GM12878 (cell line): Measurements from ENCODE around the gene RPS6KL1. TPM values are rescaled to one million over a fixed set of nuclear protein-coding genes. Genes with fewer than 3 reads are reported as not detected.

Experiments
- ATAC-seq: fragments of 200-7000 bp; cut with Tn5 transposase; 3 replicates; pipeline ENCODE4 v1.9.1; 2020; ENCODE audit warnings: mild to moderate bottlenecking, moderate library complexity
- BruUV-seq: library from RNA; stranded (reverse); fragments of 400-500 nt; replicated peaks from 2 replicates; lab custom pipeline; 2021; lab: Mats Ljungman, UMichigan
- CTCF ChIA-PET: fragments of 300-600 bp; sonication (Branson Sonifier 250); formaldehyde crosslinking; extraction: SDS; loops from one replicate; lab custom pipeline; 2021; ENCODE audit warnings: inconsistent platforms; lab: Yijun Ruan, JAX
- POLR2A ChIA-PET: fragments of 350-600 bp; formaldehyde crosslinking; extraction: SDS; loops from one replicate; lab custom pipeline; 2021; ENCODE audit warnings: inconsistent platforms; lab: Charles Lee
- RAD21 ChIA-PET: fragments of 300-600 bp; sonication (Branson Sonifier 250); formaldehyde crosslinking; loops from one replicate; lab custom pipeline; 2023; ENCODE audit warnings: antibody characterized with exemption; ENCODE audit not compliant: unreplicated experiment; lab: Charles Lee
- SMC1A ChIA-PET: fragments of 300-600 bp; sonication (Branson Sonifier 250); formaldehyde crosslinking; loops from one replicate; lab custom pipeline; 2023; ENCODE audit not compliant: unreplicated experiment, uncharacterized antibody; lab: Charles Lee
- DNase-seq: peaks from one replicate; pipeline ENCODE4 v3.0.0-alpha.2; 2011; ENCODE audit warnings: low read depth, low spot score
- FAIRE-seq: peaks from 3 replicates; lab custom pipeline; 2011; peaks lifted over from hg19 to GRCh38; lab: Jason Lieb, UNC
- H2AFZ ChIP-seq: 2 replicates; pipeline ENCODE4 v1.6.0; 2011; ENCODE audit warnings: low read depth, low read length, control low read depth; ENCODE audit not compliant: control insufficient read depth
- H3K27ac ChIP-seq: 2 replicates; pipeline ENCODE4 v1.5.1; 2011; ENCODE audit warnings: control low read depth; ENCODE audit not compliant: control insufficient read depth, insufficient read depth
- H3K27me3 ChIP-seq, 2 experiments: replicated peaks in 1 of 2; 2 replicates each; pipeline versions ENCODE4 v1.6.0 to v1.6.1; 2011; ENCODE audit warnings: low read length in 1 of 2; ENCODE audit not compliant: control insufficient read depth in 2 of 2, insufficient read depth in 2 of 2
- H3K36me3 ChIP-seq, 2 experiments: 2 replicates each; pipeline ENCODE4 v1.5.1; 2011; ENCODE audit warnings: low read length in 1 of 2; ENCODE audit not compliant: control insufficient read depth in 2 of 2, insufficient read depth in 2 of 2
- H3K4me1 ChIP-seq: 2 replicates; pipeline ENCODE4 v1.6.1; 2011; ENCODE audit warnings: mild to moderate bottlenecking, low read length, moderate library complexity, mixed read lengths; ENCODE audit not compliant: control insufficient read depth, insufficient read depth
- H3K4me2 ChIP-seq: 2 replicates; pipeline ENCODE4 v1.6.0; 2011; ENCODE audit warnings: control low read depth; ENCODE audit not compliant: control insufficient read depth, insufficient read depth
- H3K4me3 ChIP-seq: fragments of 200-600 bp; sonication (generic); 2 replicates; pipeline ENCODE4 v1.5.1; 2016
- H3K79me2 ChIP-seq: 2 replicates; pipeline ENCODE4 v1.6.0; 2011; ENCODE audit warnings: low read length; ENCODE audit not compliant: control insufficient read depth, insufficient read depth
- H3K9ac ChIP-seq: 2 replicates; pipeline ENCODE4 v1.8.0; 2011; ENCODE audit warnings: low read length, control low read depth, mixed read lengths; ENCODE audit not compliant: control insufficient read depth, insufficient read depth
- H3K9me3 ChIP-seq: replicated peaks from 3 replicates; pipeline ENCODE4 v1.5.1; 2011; ENCODE audit warnings: mild to moderate bottlenecking, low read length; ENCODE audit not compliant: control insufficient read depth, insufficient read depth
- H4K20me1 ChIP-seq: 2 replicates; pipeline ENCODE4 v1.6.0; 2011; ENCODE audit not compliant: control insufficient read depth, insufficient read depth
- EED ChIP-seq: sonication (generic); IDR thresholded peaks from 2 replicates; pipeline ENCODE4 v1.6.1; 2016; ENCODE audit warnings: antibody characterized with exemption, low read depth
- NFXL1 ChIP-seq: fragments of 450-650 bp; IDR thresholded peaks from 2 replicates; pipeline ENCODE4 v1.6.1; 2017; ENCODE audit warnings: antibody characterized with exemption, mild to moderate bottlenecking, borderline replicate concordance
- PAX8 ChIP-seq: fragments of 450-650 bp; IDR thresholded peaks from 2 replicates; pipeline ENCODE4 v1.6.1; 2017; ENCODE audit warnings: mild to moderate bottlenecking, moderate library complexity
- PML ChIP-seq: IDR thresholded peaks from 2 replicates; pipeline ENCODE4 v1.6.1; 2012; ENCODE audit warnings: low read length, inconsistent platforms
- POLR2A ChIP-seq: IDR thresholded peaks from 2 replicates; pipeline ENCODE4 v1.6.1; 2011; ENCODE audit warnings: low read depth, mild to moderate bottlenecking, low read length
- TAF1 ChIP-seq: IDR thresholded peaks from 2 replicates; pipeline ENCODE4 v1.6.1; 2011; ENCODE audit warnings: mild to moderate bottlenecking, low read depth, low read length, borderline replicate concordance
- ZNF217 ChIP-seq: fragments of 450-650 bp; IDR thresholded peaks from 2 replicates; pipeline ENCODE4 v1.6.1; 2017; ENCODE audit warnings: antibody characterized with exemption, mild to moderate bottlenecking
- WGBS: methylation state at CpG from one replicate; pipeline ENCODE4 v1.1.6; 2016; ENCODE audit warnings: low lambda C conversion rate; ENCODE audit not compliant: insufficient replicate concordance, insufficient coverage; ENCODE audit errors: missing lambda C conversion rate; 5-methylcytosine and 5-hydroxymethylcytosine counted together
- in situ Hi-C: fragments of 300-500 bp; cut with MboI; formaldehyde crosslinking; loops from 9 replicates; pipeline ENCODE4 v1.14.3; 2018; ENCODE audit warnings: mixed read lengths
- intact Hi-C: fragments of 100-400 bp; cut with micrococcal nuclease; formaldehyde crosslinking; loops from one replicate; pipeline ENCODE4 v1.14.2; 2022; ENCODE audit not compliant: unreplicated experiment
- polyA plus RNA-seq, 11 experiments: library from polyadenylated mRNA; depleted of rRNA in 4 of 11; unstranded in 6 of 11; stranded (reverse) in 5 of 11; fragments of >200 nt; fragmentation: Nextera tagmentation in 4 of 11; fragmentation: Illumina TruSeq in 1 of 11; extraction: Ambion mirVana in 4 of 11; extraction: Trizol in 1 of 11; gene quantifications; 1 replicate in 1 of 11; 2 replicates in 10 of 11; pipeline versions ENCODE4 v1.2.1 to v1.2.3, GENCODE V29; 2011 to 2016; ENCODE audit warnings: inconsistent platforms in 2 of 11, missing spikeins in 2 of 11, low read depth in 1 of 11
- total RNA-seq, 4 experiments: library from RNA; depleted of rRNA in 3 of 4; stranded (reverse); fragments of >200 nt in 3 of 4; fragmentation: Illumina TruSeq in 1 of 4; extraction: Trizol in 1 of 4; gene quantifications; 2 replicates each; pipeline versions ENCODE4 v1.2.1 to v1.2.3, GENCODE V29; 2013 to 2021
- TF ChIP-seq, protein P1 (sequence below): fragments of 450-650 bp; IDR thresholded peaks from 2 replicates; pipeline ENCODE4 v1.6.1; 2017; ENCODE audit warnings: antibody characterized with exemption, mild to moderate bottlenecking, moderate library complexity
- TF ChIP-seq, protein P2 (sequence below): fragments of 450-650 bp; formaldehyde crosslinking; IDR thresholded peaks from 2 replicates; pipeline ENCODE4 v1.5.0; 2022; ENCODE audit warnings: mild to moderate bottlenecking, missing genetic modification characterization
- TF ChIP-seq, protein P3 (sequence below): IDR thresholded peaks from 2 replicates; pipeline ENCODE4 v1.6.1; 2011; ENCODE audit warnings: low read depth, low read length, improper control_type of control experiment, borderline replicate concordance
- TF ChIP-seq, protein P4 (sequence below): fragments of 450-650 bp; conservative IDR thresholded peaks from 2 replicates; pipeline ENCODE4 v1.6.1; 2017; ENCODE audit warnings: mild to moderate bottlenecking, moderate library complexity

Gene RPS6KL1
- total and polyA plus RNA-seq, 10 of the 15 experiments (the other 5 are each of a cell fraction or from before 2014, with no cell fraction given), result 0.04 to 4.2 (median 2.0) TPM

DNA sequence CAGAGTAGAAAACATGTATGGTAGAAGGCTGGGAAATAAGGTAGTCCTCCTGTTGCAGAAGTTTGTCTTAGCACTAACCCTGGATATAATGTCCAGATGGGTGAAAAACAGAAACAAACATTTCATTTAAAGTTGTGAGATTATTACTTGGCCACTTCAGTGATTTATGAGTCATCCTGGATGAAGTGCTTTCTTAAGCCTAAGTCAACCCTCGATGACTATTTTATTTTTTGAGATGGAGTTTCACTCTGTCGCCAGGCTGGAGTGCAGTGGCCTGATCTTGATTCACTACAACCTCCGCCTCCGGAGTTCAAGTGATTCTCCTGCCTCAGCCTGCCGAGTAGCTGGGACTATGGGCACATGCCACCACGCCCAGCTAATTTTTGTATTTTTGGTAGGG, 31.2 kb downstream of the RPS6KL1 start (continued):
- TF ChIP-seq, protein P1, sequence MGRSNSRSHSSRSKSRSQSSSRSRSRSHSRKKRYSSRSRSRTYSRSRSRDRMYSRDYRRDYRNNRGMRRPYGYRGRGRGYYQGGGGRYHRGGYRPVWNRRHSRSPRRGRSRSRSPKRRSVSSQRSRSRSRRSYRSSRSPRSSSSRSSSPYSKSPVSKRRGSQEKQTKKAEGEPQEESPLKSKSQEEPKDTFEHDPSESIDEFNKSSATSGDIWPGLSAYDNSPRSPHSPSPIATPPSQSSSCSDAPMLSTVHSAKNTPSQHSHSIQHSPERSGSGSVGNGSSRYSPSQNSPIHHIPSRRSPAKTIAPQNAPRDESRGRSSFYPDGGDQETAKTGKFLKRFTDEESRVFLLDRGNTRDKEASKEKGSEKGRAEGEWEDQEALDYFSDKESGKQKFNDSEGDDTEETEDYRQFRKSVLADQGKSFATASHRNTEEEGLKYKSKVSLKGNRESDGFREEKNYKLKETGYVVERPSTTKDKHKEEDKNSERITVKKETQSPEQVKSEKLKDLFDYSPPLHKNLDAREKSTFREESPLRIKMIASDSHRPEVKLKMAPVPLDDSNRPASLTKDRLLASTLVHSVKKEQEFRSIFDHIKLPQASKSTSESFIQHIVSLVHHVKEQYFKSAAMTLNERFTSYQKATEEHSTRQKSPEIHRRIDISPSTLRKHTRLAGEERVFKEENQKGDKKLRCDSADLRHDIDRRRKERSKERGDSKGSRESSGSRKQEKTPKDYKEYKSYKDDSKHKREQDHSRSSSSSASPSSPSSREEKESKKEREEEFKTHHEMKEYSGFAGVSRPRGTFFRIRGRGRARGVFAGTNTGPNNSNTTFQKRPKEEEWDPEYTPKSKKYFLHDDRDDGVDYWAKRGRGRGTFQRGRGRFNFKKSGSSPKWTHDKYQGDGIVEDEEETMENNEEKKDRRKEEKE, result no peak
- no peak for TF ChIP-seq PAX8

DNA sequence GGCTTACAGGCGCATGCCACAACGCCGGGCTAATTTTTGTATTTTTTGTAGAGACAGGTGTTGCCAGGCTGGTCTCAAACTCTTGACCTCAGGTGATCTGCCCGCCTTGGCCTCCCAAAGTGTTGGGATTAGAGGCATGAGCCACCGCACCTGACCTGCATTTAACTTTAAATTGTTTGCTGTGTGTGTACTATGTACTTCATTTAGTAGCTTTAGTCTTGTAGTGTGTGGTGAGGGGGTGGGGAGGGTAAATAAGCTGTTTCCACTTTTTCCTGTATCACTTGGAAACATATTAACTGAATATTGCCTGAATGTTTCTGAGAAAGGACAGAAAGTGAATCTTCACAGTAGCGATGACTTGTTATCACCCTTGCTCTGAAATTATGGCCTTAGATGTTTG, 32.8 kb downstream of the RPS6KL1 start:
- SMC1A ChIA-PET, result interaction anchor here (1.9 kb wide), 1 partner anchor 10 kb away, joined by 5 read pairs; no protein-coding TSS in a partner anchor
- RAD21 ChIA-PET, result interaction anchor here (0.7 to 1.4 kb wide), 2 partner anchors 198 to 388 kb away, joined by 3 to 4 read pairs; no protein-coding TSS in a partner anchor
- in situ Hi-C loops, result no loop called here
- BruUV-seq, result no TSS peak
- Histone ChIP-seq H2AFZ (no peak overlapping the region), H3K9ac (no peak overlapping the region), H3K79me2 (peaks cover 26% of the 10 kb centered on the region), H3K27me3 (no peaks in the 10 kb centered on the region), H3K36me3 (peaks cover 8 to 42% of the 10 kb centered on the region in 2 experiments), H3K4me1 (peaks cover 35% of the 10 kb centered on the region), H4K20me1 (no peaks in the 10 kb centered on the region; the same call in 1 of the 2 replicates), H3K4me3 (no peak overlapping the region), H3K4me2 (no peak overlapping the region), H3K9me3 (no peaks in the 10 kb centered on the region), H3K27ac (no peak overlapping the region)
- FAIRE-seq (no peak), DNase-seq (no peak), ATAC-seq (no peak)
- intact Hi-C loops, result no loop called here
- POLR2A ChIA-PET, result no interaction called here
- 98% methylated on average over 6 of the region's 6 CpGs for WGBS
- CTCF ChIA-PET, result interaction anchor here (0.7 to 26.0 kb wide), 5 partner anchors 11 to 35 kb away, joined by 3 to 552 read pairs (median 3); no protein-coding TSS in a partner anchor
- TF ChIP-seq PML, result no peak
- TF ChIP-seq NFXL1, result no peak
- no peak for TF ChIP-seq TAF1
- TF ChIP-seq, protein P2, sequence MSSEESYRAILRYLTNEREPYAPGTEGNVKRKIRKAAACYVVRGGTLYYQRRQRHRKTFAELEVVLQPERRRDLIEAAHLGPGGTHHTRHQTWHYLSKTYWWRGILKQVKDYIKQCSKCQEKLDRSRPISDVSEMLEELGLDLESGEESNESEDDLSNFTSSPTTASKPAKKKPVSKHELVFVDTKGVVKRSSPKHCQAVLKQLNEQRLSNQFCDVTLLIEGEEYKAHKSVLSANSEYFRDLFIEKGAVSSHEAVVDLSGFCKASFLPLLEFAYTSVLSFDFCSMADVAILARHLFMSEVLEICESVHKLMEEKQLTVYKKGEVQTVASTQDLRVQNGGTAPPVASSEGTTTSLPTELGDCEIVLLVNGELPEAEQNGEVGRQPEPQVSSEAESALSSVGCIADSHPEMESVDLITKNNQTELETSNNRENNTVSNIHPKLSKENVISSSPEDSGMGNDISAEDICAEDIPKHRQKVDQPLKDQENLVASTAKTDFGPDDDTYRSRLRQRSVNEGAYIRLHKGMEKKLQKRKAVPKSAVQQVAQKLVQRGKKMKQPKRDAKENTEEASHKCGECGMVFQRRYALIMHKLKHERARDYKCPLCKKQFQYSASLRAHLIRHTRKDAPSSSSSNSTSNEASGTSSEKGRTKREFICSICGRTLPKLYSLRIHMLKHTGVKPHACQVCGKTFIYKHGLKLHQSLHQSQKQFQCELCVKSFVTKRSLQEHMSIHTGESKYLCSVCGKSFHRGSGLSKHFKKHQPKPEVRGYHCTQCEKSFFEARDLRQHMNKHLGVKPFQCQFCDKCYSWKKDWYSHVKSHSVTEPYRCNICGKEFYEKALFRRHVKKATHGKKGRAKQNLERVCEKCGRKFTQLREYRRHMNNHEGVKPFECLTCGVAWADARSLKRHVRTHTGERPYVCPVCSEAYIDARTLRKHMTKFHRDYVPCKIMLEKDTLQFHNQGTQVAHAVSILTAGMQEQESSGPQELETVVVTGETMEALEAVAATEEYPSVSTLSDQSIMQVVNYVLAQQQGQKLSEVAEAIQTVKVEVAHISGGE (CRISPR knock-in tag), result no peak
- TF ChIP-seq, protein P3, sequence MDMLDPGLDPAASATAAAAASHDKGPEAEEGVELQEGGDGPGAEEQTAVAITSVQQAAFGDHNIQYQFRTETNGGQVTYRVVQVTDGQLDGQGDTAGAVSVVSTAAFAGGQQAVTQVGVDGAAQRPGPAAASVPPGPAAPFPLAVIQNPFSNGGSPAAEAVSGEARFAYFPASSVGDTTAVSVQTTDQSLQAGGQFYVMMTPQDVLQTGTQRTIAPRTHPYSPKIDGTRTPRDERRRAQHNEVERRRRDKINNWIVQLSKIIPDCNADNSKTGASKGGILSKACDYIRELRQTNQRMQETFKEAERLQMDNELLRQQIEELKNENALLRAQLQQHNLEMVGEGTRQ, result no peak
- TF ChIP-seq, protein P4, sequence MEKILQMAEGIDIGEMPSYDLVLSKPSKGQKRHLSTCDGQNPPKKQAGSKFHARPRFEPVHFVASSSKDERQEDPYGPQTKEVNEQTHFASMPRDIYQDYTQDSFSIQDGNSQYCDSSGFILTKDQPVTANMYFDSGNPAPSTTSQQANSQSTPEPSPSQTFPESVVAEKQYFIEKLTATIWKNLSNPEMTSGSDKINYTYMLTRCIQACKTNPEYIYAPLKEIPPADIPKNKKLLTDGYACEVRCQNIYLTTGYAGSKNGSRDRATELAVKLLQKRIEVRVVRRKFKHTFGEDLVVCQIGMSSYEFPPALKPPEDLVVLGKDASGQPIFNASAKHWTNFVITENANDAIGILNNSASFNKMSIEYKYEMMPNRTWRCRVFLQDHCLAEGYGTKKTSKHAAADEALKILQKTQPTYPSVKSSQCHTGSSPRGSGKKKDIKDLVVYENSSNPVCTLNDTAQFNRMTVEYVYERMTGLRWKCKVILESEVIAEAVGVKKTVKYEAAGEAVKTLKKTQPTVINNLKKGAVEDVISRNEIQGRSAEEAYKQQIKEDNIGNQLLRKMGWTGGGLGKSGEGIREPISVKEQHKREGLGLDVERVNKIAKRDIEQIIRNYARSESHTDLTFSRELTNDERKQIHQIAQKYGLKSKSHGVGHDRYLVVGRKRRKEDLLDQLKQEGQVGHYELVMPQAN, result no peak
- TF ChIP-seq PAX8, result no peak
- TF ChIP-seq EED, result no peak
- no peak for TF ChIP-seq POLR2A
- no peak for TF ChIP-seq ZNF217
